ENCODE results near the gene PECR.
"Not testable (repeated sequence)": the region's sequence is repeated elsewhere in the genome, so short reads cannot be mapped to it uniquely, and the experiment has no call there.

The PECR gene

GRCh38 chr2:215994911-215995310 is 86.7 kb downstream of the PECR start:
- no peak for FAIRE-seq

DNA sequence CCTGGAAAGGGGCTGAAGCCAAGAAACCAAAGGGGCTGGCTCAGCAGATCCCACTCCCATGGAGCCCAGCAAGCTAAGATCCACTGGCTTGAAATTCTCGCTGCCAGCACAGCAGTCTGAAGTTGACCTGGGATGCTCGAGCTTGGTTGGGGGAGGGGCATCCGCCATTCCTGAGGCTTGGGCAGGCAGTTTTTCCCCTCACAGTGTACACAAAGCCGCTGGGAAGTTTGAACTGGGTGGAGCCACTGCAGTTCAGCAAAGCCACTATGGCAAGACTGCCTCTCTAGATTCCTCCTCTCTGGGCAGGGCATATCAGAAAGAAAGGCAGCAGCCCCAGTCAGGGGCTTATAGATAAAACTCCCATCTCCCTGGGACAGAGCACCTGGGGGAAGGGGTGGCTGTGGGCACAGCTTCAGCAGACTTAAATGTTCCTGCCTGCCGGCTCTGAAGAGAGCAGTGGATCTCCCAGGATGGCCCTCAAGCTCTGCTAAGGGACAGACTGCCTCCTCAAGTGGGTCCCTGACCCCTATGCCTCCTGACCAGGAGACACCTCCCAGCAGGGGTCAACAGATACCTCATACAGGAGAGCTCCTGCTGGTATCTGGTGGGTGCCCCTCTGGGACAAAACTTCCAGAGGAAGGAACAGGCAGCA is 92.9 kb downstream of the PECR start:
- FAIRE-seq = not testable (repeated sequence)
